ENCODE measurements around the gene USP17L18. TPM values are rescaled to one million over a fixed set of nuclear protein-coding genes. Genes with fewer than 3 reads are reported as not detected.
"Not testable (repeated sequence)": the region's sequence is repeated elsewhere in the genome, so short reads cannot be mapped to it uniquely, and the experiment has no call there.

Gene USP17L18
- polyA plus RNA-seq, 1 donor from 2014 or later, result not detected

- not testable (repeated sequence) for H3K79me2 ChIP-seq (replicated peaks; ENCODE audit: insufficient read depth, low read length); H3K36me3 ChIP-seq (ENCODE audit: insufficient read depth, low read length); H4K20me1 ChIP-seq (ENCODE audit: insufficient read depth); H3K9ac ChIP-seq (ENCODE audit: low read length); H3K4me3 ChIP-seq (ENCODE audit: low read length); H3K9me2 ChIP-seq (ENCODE audit: insufficient read depth, low read length); H3K4me2 ChIP-seq (ENCODE audit: low read length); H2AFZ ChIP-seq (ENCODE audit: low read depth, low read length); H3K27ac ChIP-seq (ENCODE audit: low read length); H3F3A ChIP-seq (ENCODE audit: insufficient read depth, low read length, poor library complexity, severe bottlenecking); H3K9me3 ChIP-seq (ENCODE audit: low read length); H3K27me3 ChIP-seq (ENCODE audit: insufficient read depth, low read depth, low read length)
Observed at GRCh38 chr4:9238461-9238860, 10.0 kb upstream of the USP17L18 start.

DNA sequence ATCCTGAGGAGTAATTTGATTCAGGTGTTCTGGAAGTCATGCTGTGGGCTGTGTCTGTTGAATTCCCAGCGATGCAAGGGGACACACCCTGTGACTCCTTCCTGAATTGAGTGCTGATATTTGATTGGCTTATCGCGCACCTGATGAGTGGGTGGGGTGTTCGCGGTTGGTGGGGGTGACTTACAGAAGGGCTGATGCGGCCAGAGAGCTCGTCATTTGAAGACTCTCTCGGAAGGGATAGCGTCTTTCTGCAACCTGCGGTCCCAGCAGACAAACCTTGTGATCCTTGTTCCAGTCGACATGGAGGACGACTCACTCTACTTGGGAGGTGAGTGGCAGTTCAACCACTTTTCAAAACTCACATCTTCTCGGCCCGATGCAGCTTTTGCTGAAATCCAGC lies 4.9 kb upstream of the USP17L18 start, which contains the start of gene USP17L17:
USP17L17 (plus strand) TSS at position 301 of the 400 bp plus-strand sequence; CDS start at position 301, 0 bp downstream.
- H3K4me3 ChIP-seq (ENCODE audit: low read length); H3K9me2 ChIP-seq (ENCODE audit: insufficient read depth, low read length); H3K4me2 ChIP-seq (ENCODE audit: low read length); H3F3A ChIP-seq (ENCODE audit: insufficient read depth, low read length, poor library complexity, severe bottlenecking); H2AFZ ChIP-seq (ENCODE audit: low read depth, low read length); H3K9me3 ChIP-seq (ENCODE audit: low read length); H3K79me2 ChIP-seq (replicated peaks; ENCODE audit: insufficient read depth, low read length); H4K20me1 ChIP-seq (ENCODE audit: insufficient read depth); H3K27ac ChIP-seq (ENCODE audit: low read length); H3K36me3 ChIP-seq (ENCODE audit: insufficient read depth, low read length); H3K27me3 ChIP-seq (ENCODE audit: insufficient read depth, low read depth, low read length); H3K9ac ChIP-seq (ENCODE audit: low read length): not testable (repeated sequence)

- H3F3A ChIP-seq (ENCODE audit: insufficient read depth, low read length, poor library complexity, severe bottlenecking); H3K27ac ChIP-seq (ENCODE audit: low read length); H3K9me3 ChIP-seq (ENCODE audit: low read length); H3K79me2 ChIP-seq (replicated peaks; ENCODE audit: insufficient read depth, low read length); H3K4me3 ChIP-seq (ENCODE audit: low read length); H4K20me1 ChIP-seq (ENCODE audit: insufficient read depth); H3K9ac ChIP-seq (ENCODE audit: low read length); H3K4me2 ChIP-seq (ENCODE audit: low read length); H3K27me3 ChIP-seq (ENCODE audit: insufficient read depth, low read depth, low read length); H3K36me3 ChIP-seq (ENCODE audit: insufficient read depth, low read length); H2AFZ ChIP-seq (ENCODE audit: low read depth, low read length); H3K9me2 ChIP-seq (ENCODE audit: insufficient read depth, low read length): not testable (repeated sequence)
Observed at GRCh38 chr4:9253078-9253477, 4.6 kb downstream of the USP17L18 start, which contains the start of gene USP17L19. TSS of gene USP17L19 (plus strand) at chr4:9253378. CDS start at chr4:9253378, 0 bp downstream.

DNA sequence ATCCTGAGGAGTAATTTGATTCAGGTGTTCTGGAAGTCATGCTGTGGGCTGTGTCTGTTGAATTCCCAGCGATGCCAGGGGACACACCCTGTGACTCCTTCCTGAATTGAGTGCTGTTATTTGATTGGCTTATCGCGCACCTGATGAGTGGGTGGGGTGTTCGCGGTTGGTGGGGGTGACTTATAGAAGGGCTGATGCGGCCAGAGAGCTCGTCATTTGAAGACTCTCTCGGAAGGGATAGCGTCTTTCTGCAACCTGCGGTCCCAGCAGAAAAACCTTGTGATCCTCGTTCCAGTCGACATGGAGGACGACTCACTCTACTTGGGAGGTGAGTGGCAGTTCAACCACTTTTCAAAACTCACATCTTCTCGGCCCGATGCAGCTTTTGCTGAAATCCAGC lies 9.4 kb downstream of the USP17L18 start, which contains the start of gene USP17L20:
USP17L20 (plus strand) TSS at position 301 of the 400 bp plus-strand sequence; CDS start at position 301, 0 bp downstream.
- H4K20me1 ChIP-seq (ENCODE audit: insufficient read depth); H3K27ac ChIP-seq (ENCODE audit: low read length); H3K9me2 ChIP-seq (ENCODE audit: insufficient read depth, low read length); H3K79me2 ChIP-seq (replicated peaks; ENCODE audit: insufficient read depth, low read length); H3K4me2 ChIP-seq (ENCODE audit: low read length); H3F3A ChIP-seq (ENCODE audit: insufficient read depth, low read length, poor library complexity, severe bottlenecking); H3K4me3 ChIP-seq (ENCODE audit: low read length); H3K9me3 ChIP-seq (ENCODE audit: low read length); H2AFZ ChIP-seq (ENCODE audit: low read depth, low read length); H3K36me3 ChIP-seq (ENCODE audit: insufficient read depth, low read length); H3K27me3 ChIP-seq (ENCODE audit: insufficient read depth, low read depth, low read length); H3K9ac ChIP-seq (ENCODE audit: low read length): not testable (repeated sequence)

GRCh38 chr4:9262572-9262971 lies 14.1 kb downstream of the USP17L18 start, which contains the start of gene USP17L21:
TSS of gene USP17L21 (plus strand) at chr4:9262872. CDS start at chr4:9262872, 0 bp downstream.
- H3F3A ChIP-seq (ENCODE audit: insufficient read depth, low read length, poor library complexity, severe bottlenecking); H3K27ac ChIP-seq (ENCODE audit: low read length); H3K9ac ChIP-seq (ENCODE audit: low read length): not testable (repeated sequence)

DNA sequence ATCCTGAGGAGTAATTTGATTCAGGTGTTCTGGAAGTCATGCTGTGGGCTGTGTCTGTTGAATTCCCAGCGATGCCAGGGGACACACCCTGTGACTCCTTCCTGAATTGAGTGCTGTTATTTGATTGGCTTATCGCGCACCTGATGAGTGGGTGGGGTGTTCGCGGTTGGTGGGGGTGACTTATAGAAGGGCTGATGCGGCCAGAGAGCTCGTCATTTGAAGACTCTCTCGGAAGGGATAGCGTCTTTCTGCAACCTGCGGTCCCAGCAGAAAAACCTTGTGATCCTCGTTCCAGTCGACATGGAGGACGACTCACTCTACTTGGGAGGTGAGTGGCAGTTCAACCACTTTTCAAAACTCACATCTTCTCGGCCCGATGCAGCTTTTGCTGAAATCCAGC lies 18.9 kb downstream of the USP17L18 start, which contains the start of gene USP17L22:
USP17L22 (plus strand) TSS at position 301 of the 400 bp plus-strand sequence; CDS start at position 301, 0 bp downstream.
- not testable (repeated sequence) for H3F3A ChIP-seq (ENCODE audit: insufficient read depth, low read length, poor library complexity, severe bottlenecking); H3K4me2 ChIP-seq (ENCODE audit: low read length); H3K9me3 ChIP-seq (ENCODE audit: low read length); H2AFZ ChIP-seq (ENCODE audit: low read depth, low read length); H3K36me3 ChIP-seq (ENCODE audit: insufficient read depth, low read length); H3K27ac ChIP-seq (ENCODE audit: low read length); H3K9ac ChIP-seq (ENCODE audit: low read length); H4K20me1 ChIP-seq (ENCODE audit: insufficient read depth); H3K27me3 ChIP-seq (ENCODE audit: insufficient read depth, low read depth, low read length); H3K4me3 ChIP-seq (ENCODE audit: low read length); H3K9me2 ChIP-seq (ENCODE audit: insufficient read depth, low read length); H3K79me2 ChIP-seq (replicated peaks; ENCODE audit: insufficient read depth, low read length)

More at GRCh38 chr4:9262572-9262971, 14.1 kb downstream of the USP17L18 start, which contains the start of gene USP17L21:
- not testable (repeated sequence) for H3K9me2 ChIP-seq (ENCODE audit: insufficient read depth, low read length); H3K27me3 ChIP-seq (ENCODE audit: insufficient read depth, low read depth, low read length); H3K4me2 ChIP-seq (ENCODE audit: low read length); H3K79me2 ChIP-seq (replicated peaks; ENCODE audit: insufficient read depth, low read length); H4K20me1 ChIP-seq (ENCODE audit: insufficient read depth); H3K9me3 ChIP-seq (ENCODE audit: low read length); H3K4me3 ChIP-seq (ENCODE audit: low read length); H2AFZ ChIP-seq (ENCODE audit: low read depth, low read length); H3K36me3 ChIP-seq (ENCODE audit: insufficient read depth, low read length)

DNA sequence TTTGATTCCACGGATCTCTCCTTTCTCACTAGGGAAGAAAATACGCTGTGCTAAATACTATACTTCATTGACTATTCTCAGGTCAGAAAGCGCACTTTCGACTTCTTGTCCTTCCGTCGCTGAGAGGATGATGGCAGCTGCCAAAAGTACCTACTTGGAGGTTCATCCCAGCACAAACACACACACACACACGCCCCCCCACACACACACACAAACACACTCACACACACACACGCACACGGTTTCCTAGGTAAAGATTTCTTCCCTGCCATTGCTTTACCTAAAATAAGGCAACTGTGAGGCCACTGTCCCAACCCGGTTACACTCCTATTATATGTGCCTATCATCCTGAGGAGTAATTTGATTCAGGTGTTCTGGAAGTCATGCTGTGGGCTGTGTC lies 23.3 kb downstream of the USP17L18 start:
- not testable (repeated sequence) for H3K27ac ChIP-seq (ENCODE audit: low read length); H3F3A ChIP-seq (ENCODE audit: insufficient read depth, low read length, poor library complexity, severe bottlenecking); H4K20me1 ChIP-seq (ENCODE audit: insufficient read depth); H3K27me3 ChIP-seq (ENCODE audit: insufficient read depth, low read depth, low read length); H2AFZ ChIP-seq (ENCODE audit: low read depth, low read length); H3K4me2 ChIP-seq (ENCODE audit: low read length); H3K9me3 ChIP-seq (ENCODE audit: low read length); H3K36me3 ChIP-seq (ENCODE audit: insufficient read depth, low read length); H3K4me3 ChIP-seq (ENCODE audit: low read length); H3K9me2 ChIP-seq (ENCODE audit: insufficient read depth, low read length); H3K79me2 ChIP-seq (replicated peaks; ENCODE audit: insufficient read depth, low read length); H3K9ac ChIP-seq (ENCODE audit: low read length)

Data from neural cell (in vitro differentiated cells).